Gastroesophageal sphincter (tissue), 4 donors: ENCODE results near the gene ZNF426. TPM values are rescaled to one million over a fixed set of nuclear protein-coding genes. Genes with fewer than 3 reads are reported as not detected.
"Not testable (repeated sequence)": the region's sequence is repeated elsewhere in the genome, so short reads cannot be mapped to it uniquely, and the experiment has no call there.

Experiments
- ATAC-seq: fragments of 150-250 bp; one replicate; pipeline ENCODE4 v1.9.1; 2016; ENCODE audit warnings: mild to moderate bottlenecking, moderate library complexity
- H3K27ac ChIP-seq, 4 donors: fragments of 200-600 bp; sonication (generic) in 3 of 4; 1 replicate in 3 of 4; 2 replicates in 1 of 4; pipeline ENCODE4 v1.5.1; 2016 to 2019
- H3K27me3 ChIP-seq: fragments of 200-600 bp; sonication (generic); one replicate; pipeline ENCODE4 v1.5.1; 2019
- H3K36me3 ChIP-seq, 2 donors: fragments of 200-600 bp; sonication (generic); one replicate each; pipeline ENCODE4 v1.5.1; 2019; ENCODE audit warnings: control low read depth in 1 of 2
- H3K4me1 ChIP-seq, 3 donors: fragments of 200-600 bp; sonication (generic); 1 replicate in 2 of 3; 2 replicates in 1 of 3; pipeline ENCODE4 v1.5.1; 2016 to 2019; ENCODE audit warnings: control low read depth in 2 of 3
- H3K4me3 ChIP-seq, 2 donors: fragments of 200-600 bp; sonication (generic); one replicate each; pipeline ENCODE4 v1.5.1; 2019; ENCODE audit warnings: mild to moderate bottlenecking in 1 of 2, moderate library complexity in 1 of 2
- H3K9me3 ChIP-seq, 3 donors: fragments of 200-600 bp; sonication (generic); one replicate each; pipeline ENCODE4 v1.5.1; 2017 to 2019; ENCODE audit warnings: control low read depth in 2 of 3
- CTCF ChIP-seq, 4 experiments: fragments of 200-600 bp in 2 of 4; fragments of 450-650 bp in 2 of 4; sonication (generic) in 1 of 4; IDR thresholded peaks; one replicate each; pipeline ENCODE4 v1.5.1; 2017 to 2019; ENCODE audit warnings: antibody characterized with exemption in 4 of 4, mild to moderate bottlenecking in 2 of 4, moderate library complexity in 2 of 4
- EP300 ChIP-seq: sonication (generic); formaldehyde crosslinking; IDR thresholded peaks from one replicate; pipeline ENCODE4 v1.6.1; 2017; ENCODE audit warnings: antibody characterized with exemption, mild to moderate bottlenecking
- POLR2A ChIP-seq, 2 donors: fragments of 450-650 bp; IDR thresholded peaks; one replicate each; pipeline ENCODE4 v1.6.1; 2017; ENCODE audit warnings: antibody characterized with exemption in 2 of 2, mild to moderate bottlenecking in 2 of 2, moderate library complexity in 1 of 2
- POLR2AphosphoS5 ChIP-seq: sonication (generic); formaldehyde crosslinking; IDR thresholded peaks from one replicate; pipeline ENCODE4 v1.6.1; 2017; ENCODE audit warnings: antibody characterized with exemption
- WGBS, 2 donors: methylation state at CpG; one replicate each; pipeline ENCODE4 v1.1.5; 2018; ENCODE audit warnings: low coverage in 1 of 2; 5-methylcytosine and 5-hydroxymethylcytosine counted together
- total RNA-seq, 4 donors: library from RNA; depleted of rRNA; stranded (reverse); fragments of >200 nt; gene quantifications; one replicate each; pipeline ENCODE4 v1.1.0, GENCODE V29; 2016

ZNF426 gene
- 10 to 100 TPM; 12.5 to 24.3 (median 19.6) TPM for total RNA-seq

GRCh38 chr19:9538183-9539058 lies at the start of gene ZNF426:
Gene ZNF426, minus strand, starts transcription at chr19:9538645. Its CDS starts 2,413 bp downstream, at chr19:9536232.
- TF ChIP-seq POLR2AphosphoS5, result peak; percentile 69
- TF ChIP-seq EP300, result no peak
- peak; percentile 21 to 35 for TF ChIP-seq POLR2A (IDR thresholded peaks at IDR 0.05)
- TF ChIP-seq CTCF (IDR thresholded peaks at IDR 0.05), result peak in 1 of 4 experiments; percentile 11
- H3K4me3 ChIP-seq, result peak within 1 kb of the TSS; percentile 81 to 94
- H3K36me3 ChIP-seq, result peaks cover 14 to 35% of the 10 kb centered on the region in 2 donors
- no peaks in the 10 kb centered on the region for H3K27me3 ChIP-seq
- H3K9me3 ChIP-seq, result peaks cover 0 to 36% (median 0%) of the 10 kb centered on the region in 3 donors
- peak within 1 kb of the TSS; percentile 76 to 95 (median 93) for H3K27ac ChIP-seq
- 1% methylated on average over 16 to 30 of the region's 49 CpGs for WGBS, 2 donors
- ATAC-seq, result peak; percentile 97
- H3K4me1 ChIP-seq, result peaks cover 0 to 22% (median 0%) of the 10 kb centered on the region in 3 donors

DNA sequence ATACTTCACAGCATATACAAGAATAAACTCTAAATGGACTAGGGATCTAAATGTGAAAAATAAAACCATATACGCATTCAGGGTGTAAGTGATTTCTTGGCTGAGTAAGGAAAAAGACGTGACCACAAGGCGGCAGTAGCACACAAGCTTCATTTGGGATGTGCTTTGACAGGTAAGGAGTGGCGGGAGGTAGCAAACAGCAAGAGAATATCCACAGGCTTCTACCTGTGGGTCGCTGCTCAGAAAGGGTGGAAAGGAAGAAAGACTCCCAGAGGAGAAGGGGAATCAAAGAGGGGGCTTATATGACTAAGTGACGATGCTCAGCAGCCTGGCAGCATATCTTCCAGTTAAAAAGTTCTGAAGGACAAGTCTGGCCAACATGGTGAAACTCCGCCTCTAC lies 48.3 kb upstream of the ZNF426 start:
- ATAC-seq, result no peak
- Histone ChIP-seq H3K27me3 (peaks cover 23% of the 10 kb centered on the region), H3K36me3 (peaks cover 0 to 5% of the 10 kb centered on the region in 2 donors), H3K4me1 (peaks cover 0 to 26% (median 11%) of the 10 kb centered on the region in 3 donors), H3K27ac (no peak overlapping the region), H3K9me3 (peaks cover 0 to 5% (median 0%) of the 10 kb centered on the region in 3 donors), H3K4me3 (no peak overlapping the region)
- 12 to 20% methylated on average over 7 of the region's 7 CpGs for WGBS, 2 donors
- no peak for TF ChIP-seq POLR2AphosphoS5
- TF ChIP-seq POLR2A (IDR thresholded peaks at IDR 0.05), result no peak
- peak; percentile 43 to 66 (median 56) for TF ChIP-seq CTCF (IDR thresholded peaks at IDR 0.05)
- no peak for TF ChIP-seq EP300

- H3K4me3 ChIP-seq, result peak within 1 kb of the TSS; percentile 85 to 89
- WGBS, 2 donors, result 0 to 2% methylated on average over 6 to 14 of the region's 51 CpGs
- peak in 1 of 2 donors; percentile 22 for TF ChIP-seq POLR2A (IDR thresholded peaks at IDR 0.05)
- peak; percentile 67 for TF ChIP-seq POLR2AphosphoS5
- TF ChIP-seq EP300, result no peak
- peak in 2 of 4 experiments; percentile 5 to 18 for TF ChIP-seq CTCF (IDR thresholded peaks at IDR 0.05)
These were observed 45.8 kb upstream of the ZNF426 start, which contains the start of gene ZNF121 for GRCh38 chr19:9584073-9584833. Gene ZNF121, minus strand, starts transcription at chr19:9584504. Its CDS starts 16,407 bp downstream, at chr19:9568097.

DNA sequence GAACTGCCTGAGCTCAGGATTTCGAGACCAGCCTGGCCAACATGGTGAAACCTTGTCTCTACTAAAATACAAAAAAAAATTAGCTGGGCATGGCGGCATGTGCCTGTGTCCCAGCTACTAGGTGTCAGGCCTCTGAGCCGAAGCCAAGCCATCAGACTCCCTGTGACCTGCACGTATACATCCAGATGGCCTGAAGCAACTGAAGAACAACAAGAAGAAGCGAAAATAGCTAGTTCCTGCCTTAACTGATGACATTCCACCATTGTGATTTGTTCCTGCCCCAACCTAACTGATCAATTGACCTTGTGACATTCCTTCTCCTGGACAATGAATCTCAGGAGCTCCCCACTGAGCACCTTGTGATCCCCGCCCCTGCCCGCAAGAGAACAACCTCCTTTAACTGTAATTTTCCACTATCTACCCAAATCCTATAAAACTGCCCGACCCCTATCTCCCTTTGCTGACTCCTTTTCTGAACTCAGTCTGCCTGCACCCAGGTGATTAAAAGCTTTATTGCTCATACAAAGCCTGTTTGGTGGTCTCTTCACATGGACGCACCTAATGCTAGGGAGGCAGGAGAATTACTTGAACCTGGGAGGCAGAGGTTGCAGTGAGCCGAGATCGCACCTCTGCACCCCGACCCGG lies 43.8 kb upstream of the ZNF426 start:
- H3K27me3 ChIP-seq, H3K27ac ChIP-seq, ATAC-seq, H3K4me3 ChIP-seq: not testable (repeated sequence)
- peaks cover 0 to 44% (median 0%) of the 10 kb centered on the region in 3 donors for H3K9me3 ChIP-seq
- peaks cover 0 to 46% of the 10 kb centered on the region in 2 donors for H3K36me3 ChIP-seq
- WGBS, 2 donors, result 89 to 90% methylated on average over 6 to 12 of the region's 13 CpGs
- peaks cover 0 to 26% (median 11%) of the 10 kb centered on the region in 3 donors for H3K4me1 ChIP-seq

More at GRCh38 chr19:9584073-9584833, 45.8 kb upstream of the ZNF426 start, which contains the start of gene ZNF121:
- ATAC-seq, result peak; percentile 93
- H3K4me1 ChIP-seq, result peaks cover 0 to 26% (median 11%) of the 10 kb centered on the region in 3 donors
- peak within 1 kb of the TSS; percentile 86 to 98 (median 90) for H3K27ac ChIP-seq
- peaks cover 9% of the 10 kb centered on the region for H3K27me3 ChIP-seq
- H3K9me3 ChIP-seq, result peaks cover 0 to 23% (median 0%) of the 10 kb centered on the region in 3 donors
- peaks cover 0 to 29% of the 10 kb centered on the region in 2 donors for H3K36me3 ChIP-seq
